GM19099 (cell line): ENCODE measurements around the gene PDIA6.

Source experiments
- POLR2A ChIP-seq: IDR thresholded peaks from 3 replicates; pipeline ENCODE4 v1.6.1; 2011; ENCODE audit warnings: low read depth; ENCODE audit not compliant: insufficient read length; ENCODE audit errors: extremely low read depth

Gene PDIA6

GRCh38 chr2:10820978-10821695 lies 8.6 kb upstream of the PDIA6 start:
- no peak for TF ChIP-seq POLR2A

GRCh38 chr2:10820562-10820961 lies 8.0 kb upstream of the PDIA6 start:
- no peak for TF ChIP-seq POLR2A

GRCh38 chr2:10819714-10820314 lies 7.2 kb upstream of the PDIA6 start:
- TF ChIP-seq POLR2A, result no peak

GRCh38 chr2:10818984-10819383 lies 6.4 kb upstream of the PDIA6 start:
- TF ChIP-seq POLR2A, result no peak

- TF ChIP-seq POLR2A, result no peak
These were observed 4.8 kb upstream of the PDIA6 start for GRCh38 chr2:10817413-10817812.

- TF ChIP-seq POLR2A, result no peak
These were observed 2.2 kb upstream of the PDIA6 start for GRCh38 chr2:10814571-10815331.

GRCh38 chr2:10814142-10814541 lies 1.6 kb upstream of the PDIA6 start:
- TF ChIP-seq POLR2A, result no peak

GRCh38 chr2:10811517-10811916 lies 1.1 kb downstream of the PDIA6 start:
- no peak for TF ChIP-seq POLR2A

GRCh38 chr2:10810202-10811161 lies 2.1 kb downstream of the PDIA6 start:
- TF ChIP-seq POLR2A, result no peak

- no peak for TF ChIP-seq POLR2A
These were observed 6.0 kb downstream of the PDIA6 start for GRCh38 chr2:10806543-10806942.

GRCh38 chr2:10802657-10803056 lies 9.9 kb downstream of the PDIA6 start:
- no peak for TF ChIP-seq POLR2A

- no peak for TF ChIP-seq POLR2A
These were observed 12.4 kb downstream of the PDIA6 start for GRCh38 chr2:10800163-10800562.

GRCh38 chr2:10798783-10799182 lies 13.8 kb downstream of the PDIA6 start:
- no peak for TF ChIP-seq POLR2A

- no peak for TF ChIP-seq POLR2A
These were observed 15.9 kb downstream of the PDIA6 start for GRCh38 chr2:10796703-10797102.

GRCh38 chr2:10795508-10796046 lies 17.0 kb downstream of the PDIA6 start:
- TF ChIP-seq POLR2A, result no peak

GRCh38 chr2:10794876-10795275 lies 17.7 kb downstream of the PDIA6 start:
- TF ChIP-seq POLR2A, result no peak
